ENCODE measurements around the gene FAH.

The FAH gene

GRCh38 chr15:80219955-80220354 lies 67.2 kb downstream of the FAH start:
- H3K36me3 ChIP-seq (ENCODE audit: control insufficient read depth in 2 of 2, insufficient read depth in 2 of 2, low read length in 2 of 2) = no peaks in the 10 kb centered on the region
- H3K4me1 ChIP-seq (ENCODE audit: control insufficient read depth in 2 of 2, insufficient read depth in 2 of 2, low read length in 2 of 2) = no peaks in the 10 kb centered on the region
- no peak overlapping the region for H3K27ac ChIP-seq (ENCODE audit: low read depth in 2 of 2, low read length in 2 of 2)
- no peak overlapping the region for H3K9ac ChIP-seq (ENCODE audit: low read depth in 1 of 2, low read length in 2 of 2)
- H3K9me3 ChIP-seq (ENCODE audit: control insufficient read depth in 2 of 2, low read length in 2 of 2) = no peaks in the 10 kb centered on the region
- H3K4me3 ChIP-seq (ENCODE audit: low read length in 2 of 2) = no peak overlapping the region
- no peaks in the 10 kb centered on the region for H3K27me3 ChIP-seq (ENCODE audit: control insufficient read depth in 2 of 2, insufficient read depth in 2 of 2, low read length in 2 of 2)

- H3K27ac ChIP-seq (ENCODE audit: low read depth in 2 of 2, low read length in 2 of 2) = no peak overlapping the region
- no peaks in the 10 kb centered on the region for H3K36me3 ChIP-seq (ENCODE audit: control insufficient read depth in 2 of 2, insufficient read depth in 2 of 2, low read length in 2 of 2)
- H3K27me3 ChIP-seq (ENCODE audit: control insufficient read depth in 2 of 2, insufficient read depth in 2 of 2, low read length in 2 of 2) = peaks cover 0 to 8% of the 10 kb centered on the region in 2 donors
These were observed 76.3 kb downstream of the FAH start for GRCh38 chr15:80228959-80229610.

DNA sequence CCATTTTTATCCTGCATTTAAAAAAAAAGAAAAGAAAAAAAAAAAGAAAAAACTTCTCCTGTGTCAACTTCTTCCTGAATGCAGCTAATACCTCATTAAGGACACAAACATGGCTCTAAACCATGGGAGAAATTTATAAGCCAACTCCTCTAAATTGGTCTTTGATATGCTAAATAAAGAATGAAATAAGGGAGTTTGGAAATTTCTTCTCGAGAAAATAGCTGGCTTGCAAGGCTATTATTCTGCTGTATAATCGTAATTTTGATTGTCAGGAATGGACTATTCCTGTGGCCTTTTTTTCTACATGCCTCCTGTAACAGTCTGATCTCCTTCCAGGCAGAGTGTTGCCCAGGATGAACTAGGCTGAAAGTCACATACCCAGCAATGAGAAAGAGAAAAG lies 78.6 kb downstream of the FAH start:
- Histone ChIP-seq H3K36me3 (ENCODE audit: control insufficient read depth in 2 of 2, insufficient read depth in 2 of 2, low read length in 2 of 2) (no peaks in the 10 kb centered on the region), H3K27me3 (ENCODE audit: control insufficient read depth in 2 of 2, insufficient read depth in 2 of 2, low read length in 2 of 2) (peaks cover 0 to 4% of the 10 kb centered on the region in 2 donors), H3K9ac (ENCODE audit: low read depth in 1 of 2, low read length in 2 of 2) (no peak overlapping the region), H3K9me3 (ENCODE audit: control insufficient read depth in 2 of 2, low read length in 2 of 2) (no peaks in the 10 kb centered on the region), H3K4me1 (ENCODE audit: control insufficient read depth in 2 of 2, insufficient read depth in 2 of 2, low read length in 2 of 2) (no peaks in the 10 kb centered on the region), H3K4me3 (ENCODE audit: low read length in 2 of 2) (no peak overlapping the region), H3K27ac (ENCODE audit: low read depth in 2 of 2, low read length in 2 of 2) (no peak overlapping the region)

More at GRCh38 chr15:80228959-80229610, 76.3 kb downstream of the FAH start:
- no peaks in the 10 kb centered on the region for H3K9me3 ChIP-seq (ENCODE audit: control insufficient read depth in 2 of 2, low read length in 2 of 2)
- no peaks in the 10 kb centered on the region for H3K4me1 ChIP-seq (ENCODE audit: control insufficient read depth in 2 of 2, insufficient read depth in 2 of 2, low read length in 2 of 2)
- no peak overlapping the region for H3K9ac ChIP-seq (ENCODE audit: low read depth in 1 of 2, low read length in 2 of 2)
- no peak overlapping the region for H3K4me3 ChIP-seq (ENCODE audit: low read length in 2 of 2)

- Histone ChIP-seq H3K36me3 (ENCODE audit: control insufficient read depth in 2 of 2, insufficient read depth in 2 of 2, low read length in 2 of 2) (no peaks in the 10 kb centered on the region), H3K27me3 (ENCODE audit: control insufficient read depth in 2 of 2, insufficient read depth in 2 of 2, low read length in 2 of 2) (peaks cover under 1 to 2% of the 10 kb centered on the region in 2 donors), H3K9me3 (ENCODE audit: control insufficient read depth in 2 of 2, low read length in 2 of 2) (no peaks in the 10 kb centered on the region), H3K9ac (ENCODE audit: low read depth in 1 of 2, low read length in 2 of 2) (no peak overlapping the region), H3K27ac (ENCODE audit: low read depth in 2 of 2, low read length in 2 of 2) (no peak overlapping the region), H3K4me1 (ENCODE audit: control insufficient read depth in 2 of 2, insufficient read depth in 2 of 2, low read length in 2 of 2) (no peaks in the 10 kb centered on the region), H3K4me3 (ENCODE audit: low read length in 2 of 2) (no peak overlapping the region)
These were observed 80.8 kb downstream of the FAH start for GRCh38 chr15:80233581-80233980.

DNA sequence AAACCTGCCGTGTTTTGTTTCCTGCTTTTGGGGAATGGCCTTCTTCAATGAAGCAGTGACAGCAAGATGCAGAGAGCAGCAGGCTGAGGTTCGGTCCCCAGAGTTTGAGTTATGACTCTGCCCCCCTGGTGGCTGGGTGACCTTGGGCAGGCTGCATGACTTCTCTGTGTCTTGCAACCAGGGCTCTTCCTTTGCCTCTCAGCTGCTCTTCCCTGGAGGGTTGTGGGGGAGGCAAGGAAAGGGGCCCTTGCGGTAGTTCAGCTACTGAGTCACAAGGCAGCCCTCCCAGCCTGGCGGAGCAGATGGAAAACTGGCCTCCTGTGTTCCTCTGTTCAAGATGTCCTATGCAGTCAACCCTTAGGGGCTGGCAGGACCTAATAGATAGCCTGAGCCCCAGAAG lies 82.1 kb downstream of the FAH start:
- H3K4me3 ChIP-seq (ENCODE audit: low read length in 2 of 2) = no peak overlapping the region
- no peak overlapping the region for H3K9ac ChIP-seq (ENCODE audit: low read depth in 1 of 2, low read length in 2 of 2)
- peaks cover 2 to 4% of the 10 kb centered on the region in 2 donors for H3K27me3 ChIP-seq (ENCODE audit: control insufficient read depth in 2 of 2, insufficient read depth in 2 of 2, low read length in 2 of 2)
- no peaks in the 10 kb centered on the region for H3K4me1 ChIP-seq (ENCODE audit: control insufficient read depth in 2 of 2, insufficient read depth in 2 of 2, low read length in 2 of 2)
- H3K27ac ChIP-seq (ENCODE audit: low read depth in 2 of 2, low read length in 2 of 2) = no peak overlapping the region
- no peaks in the 10 kb centered on the region for H3K36me3 ChIP-seq (ENCODE audit: control insufficient read depth in 2 of 2, insufficient read depth in 2 of 2, low read length in 2 of 2)
- H3K9me3 ChIP-seq (ENCODE audit: control insufficient read depth in 2 of 2, low read length in 2 of 2) = no peaks in the 10 kb centered on the region
